Hepatocyte (in vitro differentiated cells): ENCODE measurements around the gene SLC22A6.

Experiments
- EZH2 ChIP-seq: fragments of 200-600 bp; sonication (generic); IDR thresholded peaks from 2 replicates; pipeline ENCODE4 v1.6.1; 2016; ENCODE audit warnings: antibody characterized with exemption, mild to moderate bottlenecking, borderline replicate concordance
- EZH2phosphoT487 ChIP-seq: fragments of 200-600 bp; sonication (generic); IDR thresholded peaks from one replicate; pipeline ENCODE4 v1.6.1; 2018; ENCODE audit warnings: antibody characterized with exemption, mild to moderate bottlenecking, low read depth, moderate library complexity; ENCODE audit not compliant: unreplicated experiment, severe bottlenecking

DNA sequence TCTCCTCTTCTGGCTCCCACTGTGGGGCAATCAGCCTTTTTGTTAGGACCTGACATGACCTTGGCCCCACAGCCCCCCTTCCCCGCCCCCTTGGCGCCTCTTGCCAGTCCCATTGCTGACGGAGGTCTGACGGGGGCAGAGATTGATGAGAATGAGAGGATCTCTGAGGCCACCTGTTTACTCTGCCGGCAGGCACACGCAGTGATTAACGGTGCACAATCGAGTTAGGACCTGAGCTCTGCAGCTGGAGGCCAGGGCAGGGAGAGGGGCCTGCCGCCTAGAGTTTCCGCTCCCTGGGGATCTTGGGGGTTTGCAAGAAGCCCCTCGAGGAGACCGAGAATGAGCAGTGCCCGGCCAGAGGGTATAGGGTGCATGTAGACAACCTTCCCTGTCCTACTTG, 56.8 kb downstream of the SLC22A6 start:
- TF ChIP-seq EZH2phosphoT487, result no peak
- no peak for TF ChIP-seq EZH2
